Measurements from ENCODE around the gene SNW1. TPM values are rescaled to one million over a fixed set of nuclear protein-coding genes. Genes with fewer than 3 reads are reported as not detected.
"Not testable (repeated sequence)": the region's sequence is repeated elsewhere in the genome, so short reads cannot be mapped to it uniquely, and the experiment has no call there.

The SNW1 gene
- total RNA-seq, 3 donors from 2014 or later = 58.5 to 63.3 (median 62.7) TPM

- intact Hi-C loops (cut with DNase I, micrococcal nuclease) = no loop called here
- H3K4me3 ChIP-seq = no peak overlapping the region
- DNase-seq (no peak), ATAC-seq (no peak)
- no peaks in the 10 kb centered on the region for H3K9me3 ChIP-seq
- H3K4me1 ChIP-seq (ENCODE audit: low read depth) = peaks cover 11% of the 10 kb centered on the region
- no peaks in the 10 kb centered on the region for H3K36me3 ChIP-seq (ENCODE audit: low read depth)
- no peak for TF ChIP-seq CTCF (IDR thresholded peaks at IDR 0.05)
These were observed 2.4 kb upstream of the SNW1 start for GRCh38 chr14:77763316-77763715.

GRCh38 chr14:77761205-77761931 is 412 bp upstream of the SNW1 start:
- H3K9me3 ChIP-seq = no peaks in the 10 kb centered on the region
- DNase-seq = peak in 1 of 3 donors; percentile 40
- no peak for TF ChIP-seq CTCF (IDR thresholded peaks at IDR 0.05)
- no peaks in the 10 kb centered on the region for H3K36me3 ChIP-seq (ENCODE audit: low read depth)
- peaks cover 11% of the 10 kb centered on the region for H3K4me1 ChIP-seq (ENCODE audit: low read depth)
- intact Hi-C loops (cut with DNase I, micrococcal nuclease) = no loop called here
- peak overlapping the region; percentile 87 for H3K4me3 ChIP-seq
- peak; percentile 19 for ATAC-seq

- H3K36me3 ChIP-seq (ENCODE audit: low read depth) = peaks cover 4% of the 10 kb centered on the region
- H3K4me1 ChIP-seq (ENCODE audit: low read depth) = peaks cover 4% of the 10 kb centered on the region
- ATAC-seq = no peak
- H3K4me3 ChIP-seq = no peak overlapping the region
- H3K9me3 ChIP-seq = no peaks in the 10 kb centered on the region
- no peak for TF ChIP-seq CTCF (IDR thresholded peaks at IDR 0.05)
- intact Hi-C loops (cut with DNase I, micrococcal nuclease) = no loop called here
- no peak for DNase-seq
These were observed 8.0 kb downstream of the SNW1 start for GRCh38 chr14:77752799-77753516.

- Histone ChIP-seq H3K4me1 (ENCODE audit: low read depth) (peaks cover 4% of the 10 kb centered on the region), H3K4me3 (no peak overlapping the region), H3K36me3 (ENCODE audit: low read depth) (peaks cover 4% of the 10 kb centered on the region), H3K9me3 (no peaks in the 10 kb centered on the region)
- TF ChIP-seq CTCF (IDR thresholded peaks at IDR 0.05) = no peak
- DNase-seq (no peak), ATAC-seq (no peak)
- intact Hi-C loops (cut with DNase I, micrococcal nuclease) = no loop called here
These were observed 8.7 kb downstream of the SNW1 start for GRCh38 chr14:77752266-77752665.

GRCh38 chr14:77747425-77747824 is 13.5 kb downstream of the SNW1 start:
- H3K4me3 ChIP-seq; intact Hi-C loops (cut with DNase I, micrococcal nuclease); ATAC-seq; H3K36me3 ChIP-seq (ENCODE audit: low read depth); H3K4me1 ChIP-seq (ENCODE audit: low read depth); DNase-seq; H3K9me3 ChIP-seq: not testable (repeated sequence)

- intact Hi-C loops (cut with DNase I, micrococcal nuclease) = no loop called here
- no peak for DNase-seq
- H3K4me3 ChIP-seq = no peak overlapping the region
- no peaks in the 10 kb centered on the region for H3K9me3 ChIP-seq
- TF ChIP-seq CTCF (IDR thresholded peaks at IDR 0.05) = no peak
- peaks cover 4% of the 10 kb centered on the region for H3K4me1 ChIP-seq (ENCODE audit: low read depth)
- peaks cover 4% of the 10 kb centered on the region for H3K36me3 ChIP-seq (ENCODE audit: low read depth)
- peak; percentile 19 for ATAC-seq
These were observed 14.8 kb downstream of the SNW1 start for GRCh38 chr14:77746064-77746702.
